Mammary epithelial cell (primary cell): ENCODE data around the gene BLOC1S1.

ENCODE experiments used
- CTCF ChIP-seq, 2 donors: IDR thresholded peaks in 1 of 2; conservative IDR thresholded peaks in 1 of 2; 2 replicates each; pipeline ENCODE4 v1.5.1; 2011 to 2012; ENCODE audit warnings: inconsistent platforms in 2 of 2, low read length in 2 of 2, mild to moderate bottlenecking in 2 of 2, control low read depth in 1 of 2, low read depth in 1 of 2; ENCODE audit not compliant: insufficient read depth in 1 of 2; ENCODE audit errors: extremely low read depth in 1 of 2
- EZH2 ChIP-seq: IDR thresholded peaks from 2 replicates; pipeline ENCODE4 v1.6.1; 2012; ENCODE audit warnings: low read length, inconsistent platforms, borderline replicate concordance

GRCh38 chr12:55679691-55680090 lies 36.2 kb upstream of the BLOC1S1 start:
- no peak for TF ChIP-seq CTCF (conservative IDR thresholded peaks at IDR 0.05 in 1 of 2, IDR thresholded peaks at IDR 0.05 in 1 of 2; ENCODE audit: extremely low read depth in 1 of 2, insufficient read depth in 1 of 2, low read depth in 1 of 2, low read length in 2 of 2)
- TF ChIP-seq EZH2: no peak
